Progenitor cell of endocrine pancreas (in vitro differentiated cells): Measurements from ENCODE around the gene CLTCL1. TPM values are rescaled to one million over a fixed set of nuclear protein-coding genes. Genes with fewer than 3 reads are reported as not detected.
A peak's percentile ranks its signal among the peaks of the same experiment; 100 is the strongest.

Experiments used
- DNase-seq: peaks from one replicate; pipeline ENCODE4 v3.0.0; 2021; ENCODE audit warnings: low spot score; ENCODE audit not compliant: unreplicated experiment
- H3K27ac Mint-ChIP-seq: 2 replicates; pipeline ENCODE4 v1.8.0; 2021; ENCODE audit warnings: mild to moderate bottlenecking, moderate library complexity, mixed read lengths
- H3K27me3 Mint-ChIP-seq: 2 replicates; pipeline ENCODE4 v1.8.0; 2021; ENCODE audit warnings: mixed read lengths
- H3K36me3 Mint-ChIP-seq: 2 replicates; pipeline ENCODE4 v1.8.0; 2022; ENCODE audit warnings: mixed read lengths; ENCODE audit not compliant: insufficient read depth
- H3K4me1 Mint-ChIP-seq: 2 replicates; pipeline ENCODE4 v1.8.0; 2021; ENCODE audit warnings: low read depth, mixed read lengths
- H3K4me3 Mint-ChIP-seq: 2 replicates; pipeline ENCODE4 v1.8.0; 2021; ENCODE audit warnings: low read depth, mild to moderate bottlenecking, moderate library complexity, mixed read lengths
- H3K9me3 Mint-ChIP-seq: 2 replicates; pipeline ENCODE4 v1.8.0; 2021; ENCODE audit warnings: low read depth, mixed read lengths
- total RNA-seq: library from RNA; stranded (reverse); gene quantifications from 2 replicates; pipeline ENCODE4 v1.2.1, GENCODE V29; 2021
- TF ChIP-seq, protein P1 (sequence below): fragments of 200-600 bp; sonication (generic); IDR thresholded peaks from one replicate; pipeline ENCODE4 v1.5.0; 2021; ENCODE audit warnings: antibody characterized with exemption, mild to moderate bottlenecking; ENCODE audit not compliant: unreplicated experiment

The CLTCL1 gene
- total RNA-seq, 1 donor from 2014 or later: 6.6 TPM

DNA sequence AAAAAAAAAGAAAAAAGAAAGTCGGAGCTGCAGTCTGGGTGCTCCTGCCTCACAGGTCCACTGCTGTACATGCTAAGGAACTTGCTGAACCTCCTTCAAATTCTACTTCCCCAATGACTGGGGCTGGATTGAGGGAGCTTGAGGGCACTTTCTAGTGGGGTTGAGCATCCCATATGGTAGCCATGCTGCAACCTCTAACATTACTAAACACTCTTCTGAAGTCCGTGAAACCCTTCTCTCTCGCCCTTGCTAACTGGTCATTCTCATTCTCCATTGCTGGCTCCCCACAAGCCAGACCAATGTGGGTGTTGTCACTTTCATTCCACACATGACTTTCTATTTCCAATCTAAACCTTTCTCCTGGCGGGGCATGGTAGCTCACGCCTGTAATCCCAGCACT lies 148.3 kb downstream of the CLTCL1 start:
- H3K36me3 Mint-ChIP-seq: peaks cover 1% of the 10 kb centered on the region
- H3K27ac Mint-ChIP-seq: no peak overlapping the region
- peaks cover 27% of the 10 kb centered on the region for H3K27me3 Mint-ChIP-seq
- no peak for DNase-seq
- no peaks in the 10 kb centered on the region for H3K9me3 Mint-ChIP-seq
- peaks cover 12% of the 10 kb centered on the region for H3K4me1 Mint-ChIP-seq
- peak overlapping the region; percentile 94 for H3K4me3 Mint-ChIP-seq
- TF ChIP-seq, protein P1, sequence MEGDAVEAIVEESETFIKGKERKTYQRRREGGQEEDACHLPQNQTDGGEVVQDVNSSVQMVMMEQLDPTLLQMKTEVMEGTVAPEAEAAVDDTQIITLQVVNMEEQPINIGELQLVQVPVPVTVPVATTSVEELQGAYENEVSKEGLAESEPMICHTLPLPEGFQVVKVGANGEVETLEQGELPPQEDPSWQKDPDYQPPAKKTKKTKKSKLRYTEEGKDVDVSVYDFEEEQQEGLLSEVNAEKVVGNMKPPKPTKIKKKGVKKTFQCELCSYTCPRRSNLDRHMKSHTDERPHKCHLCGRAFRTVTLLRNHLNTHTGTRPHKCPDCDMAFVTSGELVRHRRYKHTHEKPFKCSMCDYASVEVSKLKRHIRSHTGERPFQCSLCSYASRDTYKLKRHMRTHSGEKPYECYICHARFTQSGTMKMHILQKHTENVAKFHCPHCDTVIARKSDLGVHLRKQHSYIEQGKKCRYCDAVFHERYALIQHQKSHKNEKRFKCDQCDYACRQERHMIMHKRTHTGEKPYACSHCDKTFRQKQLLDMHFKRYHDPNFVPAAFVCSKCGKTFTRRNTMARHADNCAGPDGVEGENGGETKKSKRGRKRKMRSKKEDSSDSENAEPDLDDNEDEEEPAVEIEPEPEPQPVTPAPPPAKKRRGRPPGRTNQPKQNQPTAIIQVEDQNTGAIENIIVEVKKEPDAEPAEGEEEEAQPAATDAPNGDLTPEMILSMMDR: no peak

DNA sequence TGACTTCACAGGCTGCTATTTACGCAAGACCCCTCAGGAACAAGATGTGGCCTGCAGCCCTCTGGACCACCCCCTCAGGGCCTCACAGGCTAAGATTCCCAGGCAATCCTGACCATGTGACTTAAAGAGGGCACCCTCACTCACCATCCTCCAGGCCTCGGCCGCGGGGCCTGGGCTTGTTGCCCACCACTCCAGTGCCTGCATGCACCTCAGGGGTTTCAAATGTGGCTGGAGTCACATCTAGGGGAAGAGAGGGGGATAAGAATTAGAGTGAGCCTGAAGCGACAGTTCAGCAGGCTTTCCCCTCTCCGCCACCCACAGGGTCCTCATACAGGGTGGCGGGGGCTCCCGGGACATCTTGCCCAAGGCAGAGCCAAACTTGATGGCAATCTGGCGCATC lies 149.1 kb downstream of the CLTCL1 start:
- H3K9me3 Mint-ChIP-seq: no peaks in the 10 kb centered on the region
- H3K27ac Mint-ChIP-seq: no peak overlapping the region
- H3K36me3 Mint-ChIP-seq: peaks cover 1% of the 10 kb centered on the region
- TF ChIP-seq, protein P1: no peak
- H3K27me3 Mint-ChIP-seq: peaks cover 19% of the 10 kb centered on the region
- no peak for DNase-seq
- peak overlapping the region; percentile 56 for H3K4me3 Mint-ChIP-seq
- H3K4me1 Mint-ChIP-seq: peaks cover 12% of the 10 kb centered on the region

DNA sequence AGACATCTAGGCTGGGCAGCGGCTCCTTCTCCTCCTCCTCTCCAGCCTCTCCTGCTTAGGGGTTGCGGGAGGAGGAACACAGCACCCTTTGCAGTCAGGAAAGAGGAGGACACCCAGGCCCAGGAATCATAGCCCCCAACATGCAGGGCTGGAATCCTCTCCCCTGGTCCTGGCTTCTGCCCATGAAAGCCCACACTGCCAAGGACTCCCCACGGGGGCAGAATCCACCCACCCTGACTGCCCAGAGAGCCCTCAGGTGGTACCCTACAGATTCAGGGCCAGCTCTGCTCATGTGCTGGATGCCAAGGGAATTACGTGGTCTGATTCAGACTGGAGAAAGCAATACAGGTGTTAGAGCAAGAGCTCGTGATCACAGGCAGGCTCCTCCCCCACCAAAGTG lies 151.5 kb downstream of the CLTCL1 start:
- no peaks in the 10 kb centered on the region for H3K9me3 Mint-ChIP-seq
- peaks cover 12% of the 10 kb centered on the region for H3K4me1 Mint-ChIP-seq
- peaks cover 3% of the 10 kb centered on the region for H3K27me3 Mint-ChIP-seq
- TF ChIP-seq, protein P1: no peak
- H3K36me3 Mint-ChIP-seq: peaks cover 6% of the 10 kb centered on the region
- no peak overlapping the region for H3K27ac Mint-ChIP-seq
- no peak for DNase-seq
- no peak overlapping the region for H3K4me3 Mint-ChIP-seq

DNA sequence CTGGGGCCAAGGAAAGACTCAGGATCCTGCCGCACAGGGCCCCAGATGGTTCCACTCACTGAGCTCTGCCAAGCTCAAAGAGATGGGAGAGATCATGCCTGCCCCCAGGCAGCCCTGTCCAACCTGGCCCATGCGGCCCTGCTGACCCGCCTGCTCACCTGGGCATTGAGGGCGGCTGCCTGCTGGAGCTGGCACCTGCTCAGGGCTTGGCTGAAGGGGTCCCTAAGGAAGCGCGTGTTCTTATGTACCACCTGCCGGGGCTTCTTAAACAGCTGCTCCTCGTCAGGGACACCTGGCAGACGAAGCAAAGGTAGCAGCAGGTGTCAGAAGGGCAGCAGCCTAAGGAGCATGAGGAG lies 152.5 kb downstream of the CLTCL1 start:
- Mint-ChIP-seq H3K9me3 (no peaks in the 10 kb centered on the region), H3K4me1 (peaks cover 5% of the 10 kb centered on the region), H3K27me3 (no peaks in the 10 kb centered on the region), H3K36me3 (peaks cover 6% of the 10 kb centered on the region), H3K4me3 (no peak overlapping the region), H3K27ac (no peak overlapping the region)
- DNase-seq: no peak
- TF ChIP-seq, protein P1: no peak

DNA sequence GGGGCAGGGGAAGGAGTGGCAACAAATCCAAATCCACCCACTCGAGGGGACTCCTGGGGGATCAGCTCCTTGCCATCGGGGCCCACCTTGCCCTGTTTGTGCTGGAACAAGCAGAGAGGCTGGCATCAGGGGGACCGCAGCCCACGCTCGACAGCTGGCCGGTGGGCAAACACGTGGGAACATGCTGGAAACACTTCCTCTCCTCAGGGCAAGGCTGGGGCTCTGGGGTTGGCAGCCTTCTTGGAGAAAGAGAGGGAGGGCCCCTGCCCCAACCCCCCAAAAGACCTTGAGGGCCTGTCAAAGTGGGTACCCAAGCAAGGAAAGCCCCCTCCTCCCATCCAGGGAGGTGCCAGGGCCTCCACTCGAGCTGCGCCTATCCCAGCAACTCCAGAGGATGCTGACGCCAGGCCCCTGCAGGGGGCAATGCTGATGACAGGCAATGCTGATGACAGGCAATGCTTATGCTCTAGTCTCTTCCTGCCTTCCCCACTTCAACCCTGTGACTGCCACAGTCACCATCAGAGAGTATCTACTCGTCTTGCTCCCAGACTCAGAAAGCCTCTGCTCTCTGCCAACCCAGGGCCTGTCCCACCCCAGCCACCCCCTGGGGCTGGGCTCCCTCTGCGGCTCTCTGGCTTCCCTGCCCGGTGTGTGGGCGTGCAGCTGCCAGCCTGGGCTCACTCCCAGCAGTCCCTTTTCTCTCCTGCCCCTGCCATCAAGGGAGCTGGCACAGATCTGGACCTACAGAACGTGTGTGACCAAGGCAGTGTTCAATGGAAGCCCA lies 153.1 kb downstream of the CLTCL1 start:
- no peaks in the 10 kb centered on the region for H3K9me3 Mint-ChIP-seq
- no peak overlapping the region for H3K4me3 Mint-ChIP-seq
- H3K27me3 Mint-ChIP-seq: no peaks in the 10 kb centered on the region
- peaks cover 2% of the 10 kb centered on the region for H3K4me1 Mint-ChIP-seq
- TF ChIP-seq, protein P1: no peak
- DNase-seq: no peak
- H3K36me3 Mint-ChIP-seq: peaks cover 6% of the 10 kb centered on the region
- no peak overlapping the region for H3K27ac Mint-ChIP-seq
